K562 (cell line): Measurements from ENCODE around the gene IRF1. TPM values are rescaled to one million over a fixed set of nuclear protein-coding genes. Genes with fewer than 3 reads are reported as not detected.

Experiments
- ARNT ChIP-seq, 2 experiments: fragments of 450-650 bp; IDR thresholded peaks; 2 replicates each; pipeline ENCODE4 v1.6.1; 2016; ENCODE audit warnings: mild to moderate bottlenecking in 1 of 2
- CEBPG ChIP-seq, 3 experiments: fragments of 200-800 bp in 1 of 3; sonication (Bioruptor generic) in 1 of 3; sonication (generic) in 1 of 3; formaldehyde crosslinking in 1 of 3; IDR thresholded peaks in 2 of 3; conservative IDR thresholded peaks in 1 of 3; 2 replicates each; pipeline versions ENCODE4 v1.6.1 to v1.8.0; 2016 to 2022; ENCODE audit warnings: missing compliant biosample characterization in 2 of 3, missing genetic modification characterization in 2 of 3, mild to moderate bottlenecking in 1 of 3, missing genetic modification reagents in 1 of 3
- DACH1 ChIP-seq: fragments of 450-650 bp; IDR thresholded peaks from 2 replicates; pipeline ENCODE4 v1.6.1; 2018; ENCODE audit not compliant: partially characterized antibody
- EP300 ChIP-seq: IDR thresholded peaks from 2 replicates; pipeline ENCODE4 v1.6.1; 2012; ENCODE audit warnings: low read length, improper control_type of control experiment
- HDAC8 ChIP-seq: fragments of 450-650 bp; IDR thresholded peaks from 2 replicates; pipeline ENCODE4 v1.6.1; 2016; ENCODE audit warnings: mild to moderate bottlenecking, missing genetic modification characterization, moderate library complexity, missing compliant biosample characterization
- KDM2B ChIP-seq: fragments of 250-450 bp; sonication (Bioruptor Pico); IDR thresholded peaks from 2 replicates; pipeline ENCODE4 v1.8.0; 2021; ENCODE audit warnings: mild to moderate bottlenecking, moderate library complexity
- MTA3 ChIP-seq: fragments of 450-650 bp; formaldehyde crosslinking; IDR thresholded peaks from 2 replicates; pipeline ENCODE4 v1.6.1; 2017; ENCODE audit warnings: mild to moderate bottlenecking, borderline replicate concordance
- MTF1 ChIP-seq: fragments of 250-450 bp; sonication (Bioruptor Pico); IDR thresholded peaks from 2 replicates; pipeline ENCODE4 v1.9.0; 2021; ENCODE audit warnings: moderate library complexity, mild to moderate bottlenecking, inconsistent platforms, borderline replicate concordance
- SRSF3 ChIP-seq: fragments of 200-400 bp; formaldehyde crosslinking; IDR thresholded peaks from 2 replicates; pipeline ENCODE4 v1.6.1; 2016; ENCODE audit warnings: mild to moderate bottlenecking, low read length, moderate library complexity; ENCODE audit not compliant: insufficient read depth
- ZBED1 ChIP-seq: IDR thresholded peaks from 2 replicates; pipeline ENCODE4 v1.6.1; 2014
- ZBTB8A ChIP-seq: fragments of 450-650 bp; IDR thresholded peaks from 2 replicates; pipeline ENCODE4 v1.6.1; 2018; ENCODE audit warnings: mild to moderate bottlenecking, moderate library complexity; ENCODE audit not compliant: partially characterized antibody
- ZKSCAN3 ChIP-seq: fragments of 250-450 bp; sonication (Bioruptor Pico); IDR thresholded peaks from 2 replicates; pipeline ENCODE4 v1.4.0; 2020
- ZNF282 ChIP-seq: sonication (generic); formaldehyde crosslinking; IDR thresholded peaks from 2 replicates; pipeline ENCODE4 v1.8.1; 2023; ENCODE audit warnings: missing genetic modification reagents
- ZNF445 ChIP-seq: fragments of 250-450 bp; sonication (Bioruptor Pico); IDR thresholded peaks from 2 replicates; pipeline ENCODE4 v1.4.0; 2020; ENCODE audit warnings: low read depth, mild to moderate bottlenecking, moderate library complexity
- polyA plus RNA-seq, 8 experiments: library from polyadenylated mRNA; depleted of rRNA in 4 of 8; stranded (reverse) in 5 of 8; unstranded in 3 of 8; fragments of >200 nt; fragmentation: Nextera tagmentation in 2 of 8; fragmentation: Illumina TruSeq in 1 of 8; extraction: Ambion mirVana in 2 of 8; extraction: Trizol in 1 of 8; gene quantifications; 2 replicates each; pipeline versions ENCODE4 v1.2.1 to v1.2.3, GENCODE V29; 2011 to 2014; ENCODE audit warnings: inconsistent platforms in 1 of 8, missing spikeins in 1 of 8
- total RNA-seq, 7 experiments: library from RNA; depleted of rRNA in 6 of 7; stranded (reverse); fragments of >200 nt in 6 of 7; fragmentation: Illumina TruSeq in 2 of 7; extraction: Trizol in 2 of 7; gene quantifications; 2 replicates each; pipeline versions ENCODE4 v1.2.1 to v1.2.3, GENCODE V29; 2011 to 2021; ENCODE audit warnings: low replicate concordance in 1 of 7
- TF ChIP-seq, protein P1 (sequence below), 2 experiments: fragments of 450-650 bp in 1 of 2; sonication (generic) in 1 of 2; formaldehyde crosslinking in 1 of 2; IDR thresholded peaks; 2 replicates each; pipeline versions ENCODE4 v1.7.1 to v1.9.0; 2016 to 2022; ENCODE audit warnings: inconsistent platforms in 1 of 2, mild to moderate bottlenecking in 1 of 2, missing genetic modification reagents in 1 of 2
- TF ChIP-seq, protein P2 (sequence below): fragments of 200-400 bp; formaldehyde crosslinking; IDR thresholded peaks from 2 replicates; pipeline ENCODE4 v1.6.1; 2017; ENCODE audit warnings: mild to moderate bottlenecking, low read depth, low read length, moderate library complexity

Gene IRF1
- total and polyA plus RNA-seq, 9 of the 15 experiments (the other 6 are each of a cell fraction or from before 2014, with no cell fraction given), result 1.1 to 12.3 (median 5.9) TPM

DNA sequence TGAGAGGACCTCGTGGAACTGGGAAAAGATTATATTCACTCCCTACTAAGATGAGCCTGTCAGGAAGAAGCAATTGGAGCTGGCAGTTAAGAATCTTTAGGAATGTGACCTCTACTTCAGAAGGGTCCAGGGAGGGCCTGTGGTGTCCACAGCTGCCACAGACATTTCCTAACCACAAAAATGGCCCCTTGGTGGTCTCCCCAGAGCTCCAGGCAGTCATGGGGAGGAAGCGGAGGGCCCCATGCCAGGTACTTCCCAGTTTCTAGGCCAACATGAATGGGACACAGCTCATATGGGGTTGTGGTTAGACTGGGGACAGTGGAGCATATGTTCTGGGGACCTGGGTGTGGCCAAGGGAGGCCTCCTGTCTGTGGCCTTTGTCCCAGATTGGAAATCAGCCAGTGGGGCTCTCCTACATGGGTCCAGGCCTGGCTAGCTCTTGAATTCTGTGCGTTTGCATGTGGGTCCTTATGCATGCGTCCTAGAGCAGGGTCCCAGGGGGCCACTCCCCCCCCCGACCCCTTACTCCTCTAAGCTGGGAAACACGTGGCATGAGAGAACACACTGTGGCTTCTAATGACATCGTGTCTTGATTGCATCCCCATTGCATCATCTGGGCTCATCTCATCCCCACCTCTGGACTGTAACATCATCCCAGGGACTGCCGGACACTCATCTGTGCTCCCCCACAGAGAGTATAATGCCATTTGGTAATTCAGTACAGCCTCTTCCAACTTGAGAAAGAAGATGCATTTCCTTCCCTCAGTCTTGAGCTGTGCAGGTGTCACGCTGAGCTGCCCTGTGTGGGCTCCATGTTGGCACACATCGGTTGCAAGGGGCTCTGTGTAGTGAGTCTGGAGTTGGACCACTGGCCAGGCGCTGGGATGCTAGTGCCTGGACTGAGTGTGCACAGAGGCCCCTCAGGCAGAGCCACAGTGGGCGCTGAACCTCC lies 31.3 kb downstream of the IRF1 start (continued):
- TF ChIP-seq, protein P1, sequence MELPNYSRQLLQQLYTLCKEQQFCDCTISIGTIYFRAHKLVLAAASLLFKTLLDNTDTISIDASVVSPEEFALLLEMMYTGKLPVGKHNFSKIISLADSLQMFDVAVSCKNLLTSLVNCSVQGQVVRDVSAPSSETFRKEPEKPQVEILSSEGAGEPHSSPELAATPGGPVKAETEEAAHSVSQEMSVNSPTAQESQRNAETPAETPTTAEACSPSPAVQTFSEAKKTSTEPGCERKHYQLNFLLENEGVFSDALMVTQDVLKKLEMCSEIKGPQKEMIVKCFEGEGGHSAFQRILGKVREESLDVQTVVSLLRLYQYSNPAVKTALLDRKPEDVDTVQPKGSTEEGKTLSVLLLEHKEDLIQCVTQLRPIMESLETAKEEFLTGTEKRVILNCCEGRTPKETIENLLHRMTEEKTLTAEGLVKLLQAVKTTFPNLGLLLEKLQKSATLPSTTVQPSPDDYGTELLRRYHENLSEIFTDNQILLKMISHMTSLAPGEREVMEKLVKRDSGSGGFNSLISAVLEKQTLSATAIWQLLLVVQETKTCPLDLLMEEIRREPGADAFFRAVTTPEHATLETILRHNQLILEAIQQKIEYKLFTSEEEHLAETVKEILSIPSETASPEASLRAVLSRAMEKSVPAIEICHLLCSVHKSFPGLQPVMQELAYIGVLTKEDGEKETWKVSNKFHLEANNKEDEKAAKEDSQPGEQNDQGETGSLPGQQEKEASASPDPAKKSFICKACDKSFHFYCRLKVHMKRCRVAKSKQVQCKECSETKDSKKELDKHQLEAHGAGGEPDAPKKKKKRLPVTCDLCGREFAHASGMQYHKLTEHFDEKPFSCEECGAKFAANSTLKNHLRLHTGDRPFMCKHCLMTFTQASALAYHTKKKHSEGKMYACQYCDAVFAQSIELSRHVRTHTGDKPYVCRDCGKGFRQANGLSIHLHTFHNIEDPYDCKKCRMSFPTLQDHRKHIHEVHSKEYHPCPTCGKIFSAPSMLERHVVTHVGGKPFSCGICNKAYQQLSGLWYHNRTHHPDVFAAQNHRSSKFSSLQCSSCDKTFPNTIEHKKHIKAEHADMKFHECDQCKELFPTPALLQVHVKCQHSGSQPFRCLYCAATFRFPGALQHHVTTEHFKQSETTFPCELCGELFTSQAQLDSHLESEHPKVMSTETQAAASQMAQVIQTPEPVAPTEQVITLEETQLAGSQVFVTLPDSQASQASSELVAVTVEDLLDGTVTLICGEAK (IDR thresholded peaks at IDR 0.05), result no peak
- TF ChIP-seq, protein P1 (CRISPR knock-in tag; IDR thresholded peaks at IDR 0.05), result no peak
- no peak for TF ChIP-seq ZBTB8A
- no peak for TF ChIP-seq ZBED1
- TF ChIP-seq, protein P2, sequence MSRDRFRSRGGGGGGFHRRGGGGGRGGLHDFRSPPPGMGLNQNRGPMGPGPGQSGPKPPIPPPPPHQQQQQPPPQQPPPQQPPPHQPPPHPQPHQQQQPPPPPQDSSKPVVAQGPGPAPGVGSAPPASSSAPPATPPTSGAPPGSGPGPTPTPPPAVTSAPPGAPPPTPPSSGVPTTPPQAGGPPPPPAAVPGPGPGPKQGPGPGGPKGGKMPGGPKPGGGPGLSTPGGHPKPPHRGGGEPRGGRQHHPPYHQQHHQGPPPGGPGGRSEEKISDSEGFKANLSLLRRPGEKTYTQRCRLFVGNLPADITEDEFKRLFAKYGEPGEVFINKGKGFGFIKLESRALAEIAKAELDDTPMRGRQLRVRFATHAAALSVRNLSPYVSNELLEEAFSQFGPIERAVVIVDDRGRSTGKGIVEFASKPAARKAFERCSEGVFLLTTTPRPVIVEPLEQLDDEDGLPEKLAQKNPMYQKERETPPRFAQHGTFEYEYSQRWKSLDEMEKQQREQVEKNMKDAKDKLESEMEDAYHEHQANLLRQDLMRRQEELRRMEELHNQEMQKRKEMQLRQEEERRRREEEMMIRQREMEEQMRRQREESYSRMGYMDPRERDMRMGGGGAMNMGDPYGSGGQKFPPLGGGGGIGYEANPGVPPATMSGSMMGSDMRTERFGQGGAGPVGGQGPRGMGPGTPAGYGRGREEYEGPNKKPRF, result no peak
- TF ChIP-seq HDAC8, result peak; percentile 98
- no peak for TF ChIP-seq ZNF445 (CRISPR knock-in tag)
- TF ChIP-seq ZNF282 (CRISPR knock-in tag), result no peak
- no peak for TF ChIP-seq DACH1
- peak; percentile 99 for TF ChIP-seq CEBPG (CRISPR knock-in tag; IDR thresholded peaks at IDR 0.05)
- TF ChIP-seq CEBPG (tag; conservative IDR thresholded peaks at IDR 0.05 in 1 of 2, IDR thresholded peaks at IDR 0.05 in 1 of 2), result peak; percentile 99 to 100
- peak; percentile 82; the same call in 1 of the 2 replicates for TF ChIP-seq MTA3
- no peak for TF ChIP-seq ZKSCAN3 (CRISPR knock-in tag)
- no peak for TF ChIP-seq MTF1 (CRISPR knock-in tag)
- TF ChIP-seq KDM2B, result no peak
- peak; percentile 92; the same call in 1 of the 2 replicates for TF ChIP-seq SRSF3
- TF ChIP-seq EP300, result peak; percentile 88
- peak in 1 of 2 experiments; percentile 63; a peak in 1 of 4 replicates for TF ChIP-seq ARNT (IDR thresholded peaks at IDR 0.05)
